Measurements from ENCODE around the gene HTR1B.

GRCh38 chr6:77492530-77492929, 29.2 kb upstream of the HTR1B start:
- no peak for TF ChIP-seq CTCF (conservative IDR thresholded peaks at IDR 0.05 in 1 of 2, IDR thresholded peaks at IDR 0.05 in 1 of 2; ENCODE audit: extremely low read depth in 1 of 2, insufficient read depth in 1 of 2, low read depth in 1 of 2, low read length in 2 of 2)
- no peak for TF ChIP-seq EZH2 (IDR thresholded peaks at IDR 0.05; ENCODE audit: borderline replicate concordance, low read length)

Data from mammary epithelial cell (primary cell).